GM12891 (cell line): Measurements from ENCODE around the gene CNTN2.

ENCODE experiments used
- POLR2A ChIP-seq: IDR thresholded peaks from 2 replicates; pipeline ENCODE4 v1.6.1; 2011; ENCODE audit warnings: low read depth, low read length, control low read depth
- POLR2AphosphoS5 ChIP-seq: IDR thresholded peaks from 2 replicates; pipeline ENCODE4 v1.6.1; 2011; ENCODE audit warnings: low read depth, low read length, control low read depth
- POU2F2 ChIP-seq: IDR thresholded peaks from 2 replicates; pipeline ENCODE4 v1.6.1; 2011; ENCODE audit warnings: low read depth, mild to moderate bottlenecking, control low read depth, low read length, moderate library complexity
- SPI1 ChIP-seq: IDR thresholded peaks from 2 replicates; pipeline ENCODE4 v1.6.1; 2011; ENCODE audit warnings: low read depth, low read length, control low read depth
- TAF1 ChIP-seq: IDR thresholded peaks from 2 replicates; pipeline ENCODE4 v1.6.1; 2011; ENCODE audit warnings: low read depth, low read length, control low read depth

DNA sequence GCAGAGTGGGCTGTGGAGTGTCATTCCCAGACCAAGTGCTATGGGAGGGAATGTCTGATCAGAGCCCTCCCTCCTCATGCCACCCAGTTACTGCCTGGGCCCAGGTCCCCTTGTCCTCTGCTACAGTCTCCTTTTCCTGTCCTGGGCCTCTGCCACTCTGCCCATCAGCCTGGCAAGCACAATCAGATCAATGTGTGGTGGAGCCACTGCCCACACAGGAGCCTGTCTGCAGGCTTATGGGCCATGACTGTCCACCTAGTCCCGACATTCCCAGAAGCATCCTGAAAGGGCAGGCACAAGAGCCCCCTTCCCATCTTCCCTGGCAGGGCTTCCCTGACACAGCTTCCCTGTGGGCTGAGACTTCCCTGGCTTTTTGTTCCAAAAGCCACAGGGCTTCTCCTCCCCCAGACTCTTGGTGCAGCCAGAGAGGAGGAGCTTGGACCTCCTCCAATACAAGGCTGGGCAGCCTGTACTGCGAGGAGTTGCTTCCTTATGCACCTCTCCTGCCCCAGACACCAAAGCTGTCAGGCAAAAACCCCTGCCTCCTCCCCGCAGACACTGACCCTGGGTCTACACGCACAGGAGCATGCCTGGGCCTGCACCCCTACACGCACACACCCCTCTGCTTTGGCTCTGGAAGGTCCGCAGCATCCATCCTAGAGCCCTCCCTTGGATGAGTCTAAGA is 29.2 kb upstream of the CNTN2 start:
- no peak for TF ChIP-seq POLR2A
- no peak for TF ChIP-seq TAF1
- TF ChIP-seq POLR2AphosphoS5: no peak
- TF ChIP-seq SPI1: no peak
- TF ChIP-seq POU2F2: no peak
